GM10248 (cell line): ENCODE measurements around the gene COQ10B.
A peak's percentile ranks its signal among the peaks of the same experiment; 100 is the strongest.

Experiments used
- CTCF ChIA-PET: fragments of 300-600 bp; sonication (Branson Sonifier 250); formaldehyde crosslinking; extraction: SDS; loops from one replicate; lab custom pipeline; 2021; ENCODE audit warnings: antibody characterized with exemption; lab: Yijun Ruan, JAX
- POLR2A ChIA-PET: fragments of 350-650 bp; sonication (Branson Sonifier 250); formaldehyde crosslinking; extraction: SDS; loops from one replicate; lab custom pipeline; 2020; ENCODE audit warnings: antibody characterized with exemption; lab: Yijun Ruan, JAX
- DNase-seq: peaks from one replicate; pipeline ENCODE4 v3.0.0; 2012; ENCODE audit errors: extremely low spot score
- CTCF ChIP-seq: IDR thresholded peaks from 2 replicates; pipeline ENCODE4 v1.5.1; 2012; ENCODE audit warnings: mild to moderate bottlenecking, low read depth; ENCODE audit errors: extremely low read depth, missing control alignments, control extremely low read depth

COQ10B gene

DNA sequence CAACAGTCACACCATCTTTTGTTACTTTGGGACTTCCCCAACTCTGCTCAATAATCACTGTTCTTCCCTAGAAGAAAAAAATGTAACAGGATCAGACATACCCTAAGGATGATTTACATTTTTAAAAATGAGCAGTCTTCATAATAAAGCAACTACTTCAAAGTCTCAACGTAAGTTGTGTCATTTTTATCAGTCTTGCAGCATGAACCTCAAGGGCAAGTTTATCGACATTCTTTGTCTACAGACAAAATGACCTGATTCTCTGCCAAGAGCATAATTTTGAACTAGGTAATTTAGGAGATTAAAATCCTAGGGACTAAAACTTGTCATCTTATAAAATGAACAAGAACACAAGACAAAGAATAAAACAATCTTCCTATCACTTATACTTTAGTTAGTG, 44.0 kb downstream of the COQ10B start:
- ChIA-PET CTCF (interaction anchor here (1.0 kb wide), 1 partner anchor 10 kb away, joined by 3 read pairs; no protein-coding TSS in a partner anchor), POLR2A (interaction anchor here (0.6 to 1.1 kb wide), 2 partner anchors 19 to 34 kb away, joined by 3 to 5 read pairs; partner anchors contain the start of gene MOB4)
- TF ChIP-seq CTCF: no peak
- no peak for DNase-seq

DNA sequence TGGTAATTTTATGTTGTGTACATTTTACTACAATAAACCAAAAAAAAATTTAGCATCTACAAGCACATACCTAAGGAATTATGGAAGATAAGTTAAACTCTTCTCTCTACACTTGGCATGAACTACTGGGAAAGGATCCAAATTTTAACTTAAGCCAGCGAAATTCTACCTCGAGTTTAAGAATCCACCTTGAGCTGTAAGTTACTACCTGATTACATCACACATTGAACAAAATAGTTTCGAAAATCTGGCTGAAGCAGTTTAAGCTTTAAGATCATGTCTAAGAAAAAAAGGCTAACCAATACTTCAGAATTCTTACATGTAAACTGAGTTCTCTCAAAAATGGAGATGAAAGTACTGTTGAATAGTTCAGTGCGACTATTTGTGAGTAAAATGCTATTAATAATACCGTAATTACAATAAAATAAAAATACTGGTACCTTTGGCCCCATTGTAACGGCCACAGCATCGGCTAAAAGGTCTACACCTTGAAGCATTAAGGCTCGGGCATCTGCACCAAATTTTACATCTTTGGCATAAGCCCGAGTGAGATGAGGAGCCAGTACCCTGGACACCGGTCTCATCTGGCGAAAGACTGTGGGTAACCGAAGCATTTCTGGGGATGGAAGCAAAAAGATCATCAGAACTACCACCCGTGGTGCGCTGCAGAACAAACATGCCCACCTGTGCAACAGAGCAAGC, 45.0 kb downstream of the COQ10B start:
- CTCF ChIA-PET: interaction anchor here (1.0 to 1.3 kb wide), 3 partner anchors 18 to 34 kb away, joined by 3 to 4 read pairs (median 4); no protein-coding TSS in a partner anchor
- POLR2A ChIA-PET: interaction anchor here (1.3 to 2.1 kb wide), 2 partner anchors 10 to 18 kb away, joined by 3 to 22 read pairs; partner anchors contain the start of gene MOB4
- no peak for TF ChIP-seq CTCF
- no peak for DNase-seq

- DNase-seq: peak; percentile 63
- no peak for TF ChIP-seq CTCF
- CTCF ChIA-PET: interaction anchor here (1.0 to 1.3 kb wide), 4 partner anchors 17 to 77 kb away, joined by 3 to 4 read pairs (median 4); no protein-coding TSS in a partner anchor
- POLR2A ChIA-PET: interaction anchor here (1.0 to 2.1 kb wide), 6 partner anchors 8 to 206 kb away, joined by 3 to 22 read pairs (median 12); partner anchors contain the start of genes COQ10B, MARS2 and MOB4
Measured at GRCh38 chr2:197498937-197499593, 45.7 kb downstream of the COQ10B start.

DNA sequence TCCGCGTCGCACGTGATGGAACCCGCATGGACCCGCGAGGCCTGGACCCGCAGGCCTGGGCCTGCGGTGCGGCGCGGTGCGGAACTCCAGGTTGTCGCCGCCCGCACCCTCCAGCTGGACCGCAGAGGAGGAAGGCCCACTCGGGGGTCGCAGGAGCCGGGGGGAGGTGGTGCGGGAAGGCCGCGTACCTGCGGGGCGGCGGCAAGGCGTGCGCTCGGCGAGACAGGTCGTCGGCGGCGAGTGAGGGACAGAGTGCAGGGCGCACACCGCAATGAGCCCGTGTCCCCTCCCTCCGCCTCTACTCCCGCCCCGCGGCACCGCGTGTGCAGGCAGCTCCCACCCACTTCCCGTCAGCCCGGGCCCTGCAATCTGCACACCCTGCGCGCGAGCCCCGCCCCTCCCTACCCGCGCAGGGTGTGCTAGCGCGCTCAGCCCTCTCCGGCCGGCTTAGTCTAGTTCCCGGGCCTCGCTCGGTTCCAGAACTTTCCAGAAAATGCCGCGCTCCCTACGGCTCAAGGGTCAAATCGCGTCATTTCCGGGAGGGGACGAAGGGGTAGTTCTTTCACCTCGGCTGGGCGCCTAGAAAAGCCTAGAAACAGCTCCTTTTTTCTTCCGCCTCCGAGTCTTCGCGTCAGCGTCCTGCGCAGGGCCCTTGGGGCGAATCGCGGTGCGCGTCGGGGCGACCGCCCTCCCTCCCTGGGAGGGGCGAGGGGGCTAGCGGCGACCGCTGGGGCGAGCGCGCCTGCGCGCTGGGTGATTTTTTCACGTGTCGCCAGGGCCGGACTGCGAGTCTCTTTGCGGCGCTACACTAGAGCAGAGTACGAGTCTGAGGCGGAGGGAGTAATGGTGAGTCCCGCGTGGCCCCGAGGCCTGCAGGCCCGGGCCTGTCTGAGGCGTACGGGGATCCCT, 46.5 kb downstream of the COQ10B start, which contains the start of the genes HSPD1 and HSPE1:
TSS of gene HSPD1 (minus strand) at position 247 of the 909 bp plus-strand sequence. CDS start 992 bp downstream, outside the sequence.
TSS of gene HSPE1 (plus strand) at position 786 of the 909 bp plus-strand sequence. CDS start at position 844, 58 bp downstream.
- POLR2A ChIA-PET: interaction anchor here (0.5 to 2.1 kb wide), 13 partner anchors 9 to 288 kb away, joined by 3 to 22 read pairs (median 4); partner anchors contain the start of genes COQ10B, MARS2 and MOB4
- TF ChIP-seq CTCF: peak; percentile 77
- DNase-seq: peak; percentile 96
- CTCF ChIA-PET: interaction anchor here (0.6 to 3.3 kb wide), 5 partner anchors 9 to 76 kb away, joined by 3 to 13 read pairs (median 4); partner anchors contain the start of gene MOB4

DNA sequence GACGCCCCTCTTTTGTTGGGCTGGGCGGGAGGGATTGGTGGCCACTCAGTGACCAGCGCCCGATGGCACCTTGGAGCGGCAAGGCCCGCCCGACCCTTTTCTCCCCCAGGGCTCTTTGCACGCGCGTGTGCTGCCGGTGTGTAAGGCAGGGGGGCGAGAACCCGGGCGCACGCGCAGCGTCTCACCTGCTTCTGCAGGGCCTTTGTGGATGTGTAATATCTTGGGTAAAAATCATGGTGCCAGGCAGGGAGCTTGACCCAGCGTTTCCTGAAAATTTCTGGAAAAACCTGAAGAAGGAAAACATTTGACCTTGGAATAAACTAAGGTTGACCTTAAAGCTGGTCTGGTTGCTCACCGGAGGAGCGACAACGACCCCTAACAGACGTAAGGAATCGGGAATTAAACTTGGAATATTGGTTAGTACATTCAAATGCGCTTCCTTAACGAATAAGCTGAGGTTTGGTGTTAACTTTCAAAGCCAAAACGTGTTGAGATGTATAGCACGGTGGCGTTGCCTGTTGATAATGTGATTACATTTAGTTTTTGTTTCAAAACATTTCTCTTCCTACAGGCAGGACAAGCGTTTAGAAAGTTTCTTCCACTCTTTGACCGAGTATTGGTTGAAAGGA, 47.3 kb downstream of the COQ10B start:
- ChIA-PET CTCF (interaction anchor here (1.1 to 3.3 kb wide), 2 partner anchors 12 to 16 kb away, joined by 4 to 13 read pairs; partner anchors contain the start of gene MOB4), POLR2A (interaction anchor here (1.0 to 2.1 kb wide), 7 partner anchors 10 to 289 kb away, joined by 3 to 22 read pairs (median 12); partner anchors contain the start of genes COQ10B and MOB4)
- no peak for DNase-seq
- no peak for TF ChIP-seq CTCF
